Hepatocyte (in vitro differentiated cells): ENCODE measurements around the gene SLC44A3.

Experiments
- CTCF ChIP-seq: fragments of 200-600 bp; sonication (generic); IDR thresholded peaks from 2 replicates; pipeline ENCODE4 v1.5.1; 2016; ENCODE audit warnings: antibody characterized with exemption, mild to moderate bottlenecking; ENCODE audit not compliant: poor library complexity
- EZH2 ChIP-seq: fragments of 200-600 bp; sonication (generic); IDR thresholded peaks from 2 replicates; pipeline ENCODE4 v1.6.1; 2016; ENCODE audit warnings: antibody characterized with exemption, mild to moderate bottlenecking, borderline replicate concordance
- EZH2phosphoT487 ChIP-seq: fragments of 200-600 bp; sonication (generic); IDR thresholded peaks from one replicate; pipeline ENCODE4 v1.6.1; 2018; ENCODE audit warnings: antibody characterized with exemption, mild to moderate bottlenecking, low read depth, moderate library complexity; ENCODE audit not compliant: unreplicated experiment, severe bottlenecking

GRCh38 chr1:94903280-94904009 lies 83.3 kb downstream of the SLC44A3 start:
- TF ChIP-seq CTCF: no peak
- TF ChIP-seq EZH2: no peak
- no peak for TF ChIP-seq EZH2phosphoT487
